ENCODE data around the gene FAM53C. TPM values are rescaled to one million over a fixed set of nuclear protein-coding genes. Genes with fewer than 3 reads are reported as not detected.

The FAM53C gene
- total and polyA plus RNA-seq, 10 of the 15 experiments (the other 5 are each of a cell fraction or from before 2014, with no cell fraction given), result 8.0 to 31.3 (median 24.0) TPM

DNA sequence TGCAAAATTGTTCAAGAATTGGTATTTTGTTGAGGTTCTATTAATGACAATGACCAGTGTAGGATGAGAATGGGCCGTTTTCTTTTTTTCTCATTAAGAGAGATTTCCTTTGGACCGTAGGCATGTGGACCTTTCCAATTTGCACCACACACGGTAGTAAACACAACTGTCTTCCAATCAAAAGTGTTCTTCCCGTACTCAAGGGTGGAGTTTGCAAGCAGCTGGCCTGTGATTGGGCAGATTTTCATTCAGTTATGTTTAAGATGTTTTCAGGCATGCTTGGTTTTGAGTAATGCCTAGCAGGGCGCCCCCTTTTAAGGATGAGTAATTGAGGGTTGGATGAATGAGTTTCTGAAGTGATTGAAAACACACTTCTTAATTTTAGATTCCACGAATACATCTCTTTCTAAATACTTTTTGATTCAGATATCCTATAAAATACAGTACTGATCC lies 16.9 kb downstream of the FAM53C start:
- BruUV-seq (replicated peaks), result no TSS peak
- no peaks in the 10 kb centered on the region for H4K20me1 ChIP-seq (ENCODE audit: control insufficient read depth, insufficient read depth)
- ATAC-seq (peak; percentile 80), FAIRE-seq (peak; percentile 98), DNase-seq (ENCODE audit: low read depth, low spot score) (peak; percentile 76)
- H3K4me3 ChIP-seq, result peak overlapping the region; percentile 99
- H3K4me1 ChIP-seq (ENCODE audit: control insufficient read depth, insufficient read depth, low read length), result peaks cover 3% of the 10 kb centered on the region
- ChIA-PET SMC1A (ENCODE audit: uncharacterized antibody, unreplicated experiment) (interaction anchor here (1.0 to 6.5 kb wide), 13 partner anchors 14 to 175 kb away, joined by 3 to 102 read pairs (median 5); partner anchors contain the start of genes BRD8, CDC23, CDC25C and FAM53C), POLR2A (interaction anchor here (0.5 to 8.9 kb wide), 3 partner anchors 17 to 87 kb away, joined by 3 to 143 read pairs (median 33); partner anchors contain the start of genes CDC25C and FAM53C), RAD21 (ENCODE audit: unreplicated experiment) (interaction anchor here (0.6 to 4.0 kb wide), 7 partner anchors 15 to 220 kb away, joined by 3 to 22 read pairs (median 14); partner anchors contain the start of genes BRD8, CDC25C, FAM53C and HSPA9), CTCF (interaction anchor here (0.7 to 7.7 kb wide), 16 partner anchors 10 to 176 kb away, joined by 3 to 266 read pairs (median 8); partner anchors contain the start of genes BRD8, CDC23, CDC25C and EGR1)
- H2AFZ ChIP-seq (ENCODE audit: control insufficient read depth, low read depth, low read length), result no peak overlapping the region
- H3K79me2 ChIP-seq (ENCODE audit: control insufficient read depth, insufficient read depth, low read length), result peaks cover 58% of the 10 kb centered on the region
- no peaks in the 10 kb centered on the region for H3K9me3 ChIP-seq (replicated peaks; ENCODE audit: control insufficient read depth, insufficient read depth, low read length)
- H3K27ac ChIP-seq (ENCODE audit: control insufficient read depth, insufficient read depth), result no peak overlapping the region
- 0% methylated on average over 6 of the region's 6 CpGs for WGBS (ENCODE audit: insufficient coverage, insufficient replicate concordance, low lambda C conversion rate, missing lambda C conversion rate)
- no peaks in the 10 kb centered on the region for H3K27me3 ChIP-seq (replicated peaks in 1 of 2; ENCODE audit: control insufficient read depth in 2 of 2, insufficient read depth in 2 of 2, low read length in 1 of 2)
- peak overlapping the region; percentile 90 for H3K4me2 ChIP-seq (ENCODE audit: control insufficient read depth, insufficient read depth)
- H3K9ac ChIP-seq (ENCODE audit: control insufficient read depth, insufficient read depth, low read length), result peak overlapping the region; percentile 96; the same call in 1 of the 2 replicates
- intact Hi-C loops (cut with micrococcal nuclease; ENCODE audit: unreplicated experiment) (loop anchor here (10.0 kb wide), 1 partner anchor 320 kb away; the partner anchor contains the start of gene FAM13B), in situ Hi-C loops (cut with MboI) (no loop called here)
- no peaks in the 10 kb centered on the region for H3K36me3 ChIP-seq (ENCODE audit: control insufficient read depth in 2 of 2, insufficient read depth in 2 of 2, low read length in 1 of 2)
- TF ChIP-seq SP1 (IDR thresholded peaks at IDR 0.05; ENCODE audit: low read depth, low read length), result peak; percentile 90
- peak; percentile 22 for TF ChIP-seq FOS (IDR thresholded peaks at IDR 0.05; ENCODE audit: borderline replicate concordance, extremely low read depth, insufficient read length)
- TF ChIP-seq, protein P1, sequence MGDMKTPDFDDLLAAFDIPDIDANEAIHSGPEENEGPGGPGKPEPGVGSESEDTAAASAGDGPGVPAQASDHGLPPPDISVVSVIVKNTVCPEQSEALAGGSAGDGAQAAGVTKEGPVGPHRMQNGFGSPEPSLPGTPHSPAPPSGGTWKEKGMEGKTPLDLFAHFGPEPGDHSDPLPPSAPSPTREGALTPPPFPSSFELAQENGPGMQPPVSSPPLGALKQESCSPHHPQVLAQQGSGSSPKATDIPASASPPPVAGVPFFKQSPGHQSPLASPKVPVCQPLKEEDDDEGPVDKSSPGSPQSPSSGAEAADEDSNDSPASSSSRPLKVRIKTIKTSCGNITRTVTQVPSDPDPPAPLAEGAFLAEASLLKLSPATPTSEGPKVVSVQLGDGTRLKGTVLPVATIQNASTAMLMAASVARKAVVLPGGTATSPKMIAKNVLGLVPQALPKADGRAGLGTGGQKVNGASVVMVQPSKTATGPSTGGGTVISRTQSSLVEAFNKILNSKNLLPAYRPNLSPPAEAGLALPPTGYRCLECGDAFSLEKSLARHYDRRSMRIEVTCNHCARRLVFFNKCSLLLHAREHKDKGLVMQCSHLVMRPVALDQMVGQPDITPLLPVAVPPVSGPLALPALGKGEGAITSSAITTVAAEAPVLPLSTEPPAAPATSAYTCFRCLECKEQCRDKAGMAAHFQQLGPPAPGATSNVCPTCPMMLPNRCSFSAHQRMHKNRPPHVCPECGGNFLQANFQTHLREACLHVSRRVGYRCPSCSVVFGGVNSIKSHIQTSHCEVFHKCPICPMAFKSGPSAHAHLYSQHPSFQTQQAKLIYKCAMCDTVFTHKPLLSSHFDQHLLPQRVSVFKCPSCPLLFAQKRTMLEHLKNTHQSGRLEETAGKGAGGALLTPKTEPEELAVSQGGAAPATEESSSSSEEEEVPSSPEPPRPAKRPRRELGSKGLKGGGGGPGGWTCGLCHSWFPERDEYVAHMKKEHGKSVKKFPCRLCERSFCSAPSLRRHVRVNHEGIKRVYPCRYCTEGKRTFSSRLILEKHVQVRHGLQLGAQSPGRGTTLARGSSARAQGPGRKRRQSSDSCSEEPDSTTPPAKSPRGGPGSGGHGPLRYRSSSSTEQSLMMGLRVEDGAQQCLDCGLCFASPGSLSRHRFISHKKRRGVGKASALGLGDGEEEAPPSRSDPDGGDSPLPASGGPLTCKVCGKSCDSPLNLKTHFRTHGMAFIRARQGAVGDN (IDR thresholded peaks at IDR 0.05), result no peak
- TF ChIP-seq, protein P2, sequence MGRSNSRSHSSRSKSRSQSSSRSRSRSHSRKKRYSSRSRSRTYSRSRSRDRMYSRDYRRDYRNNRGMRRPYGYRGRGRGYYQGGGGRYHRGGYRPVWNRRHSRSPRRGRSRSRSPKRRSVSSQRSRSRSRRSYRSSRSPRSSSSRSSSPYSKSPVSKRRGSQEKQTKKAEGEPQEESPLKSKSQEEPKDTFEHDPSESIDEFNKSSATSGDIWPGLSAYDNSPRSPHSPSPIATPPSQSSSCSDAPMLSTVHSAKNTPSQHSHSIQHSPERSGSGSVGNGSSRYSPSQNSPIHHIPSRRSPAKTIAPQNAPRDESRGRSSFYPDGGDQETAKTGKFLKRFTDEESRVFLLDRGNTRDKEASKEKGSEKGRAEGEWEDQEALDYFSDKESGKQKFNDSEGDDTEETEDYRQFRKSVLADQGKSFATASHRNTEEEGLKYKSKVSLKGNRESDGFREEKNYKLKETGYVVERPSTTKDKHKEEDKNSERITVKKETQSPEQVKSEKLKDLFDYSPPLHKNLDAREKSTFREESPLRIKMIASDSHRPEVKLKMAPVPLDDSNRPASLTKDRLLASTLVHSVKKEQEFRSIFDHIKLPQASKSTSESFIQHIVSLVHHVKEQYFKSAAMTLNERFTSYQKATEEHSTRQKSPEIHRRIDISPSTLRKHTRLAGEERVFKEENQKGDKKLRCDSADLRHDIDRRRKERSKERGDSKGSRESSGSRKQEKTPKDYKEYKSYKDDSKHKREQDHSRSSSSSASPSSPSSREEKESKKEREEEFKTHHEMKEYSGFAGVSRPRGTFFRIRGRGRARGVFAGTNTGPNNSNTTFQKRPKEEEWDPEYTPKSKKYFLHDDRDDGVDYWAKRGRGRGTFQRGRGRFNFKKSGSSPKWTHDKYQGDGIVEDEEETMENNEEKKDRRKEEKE (IDR thresholded peaks at IDR 0.05), result no peak
- peak; percentile 77; the same call in 1 of the 2 replicates for TF ChIP-seq MXI1 (IDR thresholded peaks at IDR 0.05; ENCODE audit: low read depth, low read length)
- TF ChIP-seq BMI1 (IDR thresholded peaks at IDR 0.05; ENCODE audit: borderline replicate concordance), result no peak
- no peak for TF ChIP-seq PML (IDR thresholded peaks at IDR 0.05; ENCODE audit: low read length)
- no peak for TF ChIP-seq WRNIP1 (IDR thresholded peaks at IDR 0.05; ENCODE audit: borderline replicate concordance, low read depth, low read length)
- no peak for TF ChIP-seq POLR2AphosphoS2 (IDR thresholded peaks at IDR 0.05; ENCODE audit: low read depth, low read length)
- TF ChIP-seq, protein P3, sequence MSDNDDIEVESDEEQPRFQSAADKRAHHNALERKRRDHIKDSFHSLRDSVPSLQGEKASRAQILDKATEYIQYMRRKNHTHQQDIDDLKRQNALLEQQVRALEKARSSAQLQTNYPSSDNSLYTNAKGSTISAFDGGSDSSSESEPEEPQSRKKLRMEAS (IDR thresholded peaks at IDR 0.05; ENCODE audit: low read depth, low read length), result peak; percentile 54; the same call in 1 of the 2 replicates
- TF ChIP-seq JUNB (IDR thresholded peaks at IDR 0.05), result peak; percentile 30
- 0 out of 2 replicates have a peak, but pooled peaks have one; percentile 18 for TF ChIP-seq RUNX3 (IDR thresholded peaks at IDR 0.05; ENCODE audit: low read length)
- no peak for TF ChIP-seq KAT2A (conservative IDR thresholded peaks at IDR 0.05; ENCODE audit: control insufficient read depth, low read depth, low read length)
- 0 out of 2 replicates have a peak, but pooled peaks have one; percentile 27 for TF ChIP-seq CREM (IDR thresholded peaks at IDR 0.05; ENCODE audit: low read depth)
- no peak for TF ChIP-seq DPF2 (IDR thresholded peaks at IDR 0.05)

Measured in GM12878 (cell line).